Activated CD4-positive, alpha-beta T cell treated with anti-CD3 and anti-CD28 coated beads for 36 hours (primary cell): ENCODE results near the gene SPATA22. TPM values are rescaled to one million over a fixed set of nuclear protein-coding genes. Genes with fewer than 3 reads are reported as not detected.
"Not testable (repeated sequence)": the region's sequence is repeated elsewhere in the genome, so short reads cannot be mapped to it uniquely, and the experiment has no call there.

Experiments
- ATAC-seq: fragments of 200-7000 bp; cut with Tn5 transposase; one replicate; pipeline ENCODE4 v1.10.0; 2021; ENCODE audit warnings: mild to moderate bottlenecking, moderate library complexity
- CTCF ChIA-PET: fragments of 350-600 bp; sonication (Branson Sonifier 250); formaldehyde crosslinking; loops from one replicate; lab custom pipeline; 2021; ENCODE audit warnings: antibody characterized with exemption; lab: Charles Lee
- POLR2A ChIA-PET: fragments of 350-600 bp; sonication (Branson Sonifier 250); formaldehyde crosslinking; loops from one replicate; lab custom pipeline; 2021; ENCODE audit warnings: antibody characterized with exemption, inconsistent platforms; lab: Charles Lee
- DNase-seq: peaks from one replicate; pipeline ENCODE4 v3.0.0-alpha.2; 2020
- H3K27ac Mint-ChIP-seq: one replicate; pipeline ENCODE4 v1.8.0; 2021; ENCODE audit warnings: mixed read lengths
- H3K27me3 Mint-ChIP-seq: one replicate; pipeline ENCODE4 v1.8.0; 2021; ENCODE audit warnings: mixed read lengths
- H3K36me3 Mint-ChIP-seq: one replicate; pipeline ENCODE4 v1.8.0; 2021; ENCODE audit warnings: low read depth, mixed read lengths
- H3K4me1 Mint-ChIP-seq: one replicate; pipeline ENCODE4 v1.8.0; 2021; ENCODE audit warnings: mixed read lengths
- H3K4me3 Mint-ChIP-seq: one replicate; pipeline ENCODE4 v1.8.0; 2021; ENCODE audit warnings: mild to moderate bottlenecking, moderate library complexity, mixed read lengths
- H3K9me3 Mint-ChIP-seq: one replicate; pipeline ENCODE4 v1.8.0; 2021; ENCODE audit warnings: low read depth, mixed read lengths
- intact Hi-C, 2 experiments: fragments of 100-400 bp; cut with DNase I in 1 of 2; cut with micrococcal nuclease in 1 of 2; formaldehyde crosslinking; loops; one replicate each; pipeline versions ENCODE4 v1.14.2 to v1.15.1; 2022 to 2024; cut with DNase I, micrococcal nuclease
- total RNA-seq, 2 experiments: library from RNA; stranded (reverse); gene quantifications; one replicate each; pipeline ENCODE4 v1.2.3, GENCODE V29; 2021

Gene SPATA22
- 1 to 10 TPM in 1 of 2 experiments, under 1 TPM in 1; 0.44 to 1.6 TPM for total RNA-seq

DNA sequence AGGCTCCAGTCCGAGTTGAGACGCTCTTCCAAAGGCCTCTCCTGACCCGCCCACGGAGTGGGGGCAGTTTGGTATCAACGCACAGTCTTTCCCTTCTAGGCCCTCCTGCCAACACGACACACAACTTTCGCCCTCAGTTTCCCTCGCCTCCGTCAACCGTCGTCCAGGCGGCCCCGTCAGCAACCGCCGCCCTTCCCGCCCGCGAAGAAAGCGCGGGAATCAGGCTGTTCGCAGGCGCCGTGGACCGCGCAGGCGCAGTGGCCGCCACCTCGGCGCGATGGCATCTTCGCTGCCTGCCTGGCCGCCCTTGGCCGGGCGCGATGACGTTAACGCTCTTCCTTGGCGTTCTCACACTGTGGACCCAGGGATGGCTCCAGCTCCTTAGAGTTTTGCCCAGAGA lies at the start of gene SPATA22:
Gene SPATA22, minus strand, starts transcription at position 221 of the 400 bp plus-strand sequence. CDS start 2,494 bp downstream, outside the sequence.
- no peak for DNase-seq
- Mint-ChIP-seq H3K4me3 (no peak within 1 kb of the TSS), H3K27ac (no peak within 1 kb of the TSS), H3K27me3 (peaks cover 2% of the 10 kb centered on the region), H3K4me1 (no peaks in the 10 kb centered on the region), H3K36me3 (no peaks in the 10 kb centered on the region), H3K9me3 (no peaks in the 10 kb centered on the region)
- intact Hi-C loops = no loop called here
- ChIA-PET CTCF (no interaction called here), POLR2A (no interaction called here)
- ATAC-seq = no peak

- H3K4me1 Mint-ChIP-seq, H3K4me3 Mint-ChIP-seq, DNase-seq, POLR2A ChIA-PET, ATAC-seq, H3K36me3 Mint-ChIP-seq, H3K27ac Mint-ChIP-seq, intact Hi-C loops, H3K27me3 Mint-ChIP-seq, H3K9me3 Mint-ChIP-seq, CTCF ChIA-PET: not testable (repeated sequence)
Measured at GRCh38 chr17:3519472-3519871, 47.9 kb upstream of the SPATA22 start.

DNA sequence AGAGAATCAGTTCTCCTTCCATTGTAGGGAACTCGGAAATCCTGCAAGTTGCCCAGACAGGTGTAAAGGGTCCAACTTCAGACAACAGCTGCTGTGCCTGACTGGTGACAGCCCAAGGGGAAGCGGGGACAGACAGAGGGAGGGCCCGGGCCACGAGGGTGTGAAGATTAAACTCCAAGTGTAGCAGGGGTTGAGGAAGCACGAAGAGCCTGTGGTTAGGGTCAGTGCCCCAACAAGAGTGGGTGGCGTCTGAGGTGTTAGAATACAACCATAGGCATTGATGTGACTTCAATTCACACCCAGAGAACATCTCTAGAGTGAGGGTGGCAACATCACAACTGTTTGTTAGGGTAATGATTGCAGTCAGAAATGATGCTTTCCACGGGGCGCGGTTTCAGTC lies 43.3 kb upstream of the SPATA22 start:
- H3K9me3 Mint-ChIP-seq = no peaks in the 10 kb centered on the region
- H3K4me1 Mint-ChIP-seq = no peaks in the 10 kb centered on the region
- CTCF ChIA-PET = no interaction called here
- intact Hi-C loops = no loop called here
- H3K27ac Mint-ChIP-seq = no peak overlapping the region
- ATAC-seq (no peak), DNase-seq (no peak)
- H3K27me3 Mint-ChIP-seq = no peaks in the 10 kb centered on the region
- POLR2A ChIA-PET = no interaction called here
- no peak overlapping the region for H3K4me3 Mint-ChIP-seq
- H3K36me3 Mint-ChIP-seq = no peaks in the 10 kb centered on the region

DNA sequence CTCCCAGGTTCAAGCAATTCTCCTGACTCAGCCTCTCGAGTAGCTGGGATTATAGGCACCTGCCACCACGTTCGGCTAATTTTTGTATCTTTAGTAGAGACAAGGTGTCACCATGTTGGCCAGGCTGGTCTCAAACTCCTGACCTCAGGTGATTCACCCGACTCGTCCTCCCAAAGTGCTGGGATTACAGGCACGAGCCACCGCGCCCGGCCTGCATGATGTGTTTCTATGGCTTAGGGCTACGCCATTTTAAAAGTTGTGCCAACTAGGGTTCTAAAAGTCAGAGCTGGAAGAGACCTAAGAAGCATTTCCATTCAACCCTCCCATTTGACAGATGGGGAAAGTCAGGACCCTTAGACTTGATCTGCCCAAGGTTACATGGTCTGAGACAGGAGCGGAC lies 42.5 kb upstream of the SPATA22 start:
- DNase-seq, ATAC-seq, H3K4me3 Mint-ChIP-seq, intact Hi-C loops, H3K27ac Mint-ChIP-seq, H3K9me3 Mint-ChIP-seq, H3K4me1 Mint-ChIP-seq, H3K27me3 Mint-ChIP-seq, H3K36me3 Mint-ChIP-seq, POLR2A ChIA-PET: not testable (repeated sequence)
- CTCF ChIA-PET = interaction anchor here (0.6 kb wide), 1 partner anchor 46 kb away, joined by 5 read pairs; no protein-coding TSS in a partner anchor

DNA sequence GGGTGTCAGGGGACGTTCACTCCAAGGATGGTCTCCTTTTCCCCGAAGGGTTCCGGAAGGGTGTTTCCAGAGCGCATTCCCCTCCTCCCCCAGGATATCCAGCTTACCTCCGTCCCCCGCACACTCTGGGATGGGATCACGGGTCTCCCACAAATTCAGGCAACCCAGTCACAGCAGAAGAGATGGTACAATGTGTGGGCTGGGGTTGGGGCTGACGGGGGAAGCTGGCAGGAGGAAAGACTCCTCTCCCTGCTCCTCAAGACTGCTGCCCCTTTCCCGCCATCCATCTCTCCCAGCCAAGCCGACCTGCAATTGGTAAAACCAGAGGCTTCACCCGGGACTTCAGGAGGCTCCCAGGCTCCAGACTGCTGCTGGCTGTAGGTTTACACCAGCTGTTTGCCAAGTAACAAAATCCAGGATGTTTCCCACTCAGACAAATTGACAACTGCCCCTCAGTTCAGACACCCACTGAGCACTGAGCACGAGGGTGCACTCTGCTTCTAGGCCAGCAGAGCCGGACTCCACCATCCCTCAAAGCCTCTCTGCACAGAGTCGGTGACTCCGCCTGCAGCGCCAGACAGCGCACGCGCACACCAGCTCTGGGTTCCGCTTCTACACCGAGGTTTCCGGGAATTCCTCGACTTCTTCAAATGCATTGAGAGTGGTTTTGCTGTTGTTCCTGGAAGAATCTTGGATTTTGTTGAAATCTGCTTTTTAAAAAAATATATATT lies 41.9 kb upstream of the SPATA22 start:
- intact Hi-C loops = no loop called here
- ChIA-PET CTCF (no interaction called here), POLR2A (no interaction called here)
- Mint-ChIP-seq H3K27me3 (no peaks in the 10 kb centered on the region), H3K4me3 (peak overlapping the region; percentile 60), H3K27ac (no peak overlapping the region), H3K4me1 (no peaks in the 10 kb centered on the region), H3K36me3 (peaks cover 2% of the 10 kb centered on the region), H3K9me3 (peaks cover 3% of the 10 kb centered on the region)
- ATAC-seq = peak; percentile 61
- DNase-seq = peak; percentile 32

DNA sequence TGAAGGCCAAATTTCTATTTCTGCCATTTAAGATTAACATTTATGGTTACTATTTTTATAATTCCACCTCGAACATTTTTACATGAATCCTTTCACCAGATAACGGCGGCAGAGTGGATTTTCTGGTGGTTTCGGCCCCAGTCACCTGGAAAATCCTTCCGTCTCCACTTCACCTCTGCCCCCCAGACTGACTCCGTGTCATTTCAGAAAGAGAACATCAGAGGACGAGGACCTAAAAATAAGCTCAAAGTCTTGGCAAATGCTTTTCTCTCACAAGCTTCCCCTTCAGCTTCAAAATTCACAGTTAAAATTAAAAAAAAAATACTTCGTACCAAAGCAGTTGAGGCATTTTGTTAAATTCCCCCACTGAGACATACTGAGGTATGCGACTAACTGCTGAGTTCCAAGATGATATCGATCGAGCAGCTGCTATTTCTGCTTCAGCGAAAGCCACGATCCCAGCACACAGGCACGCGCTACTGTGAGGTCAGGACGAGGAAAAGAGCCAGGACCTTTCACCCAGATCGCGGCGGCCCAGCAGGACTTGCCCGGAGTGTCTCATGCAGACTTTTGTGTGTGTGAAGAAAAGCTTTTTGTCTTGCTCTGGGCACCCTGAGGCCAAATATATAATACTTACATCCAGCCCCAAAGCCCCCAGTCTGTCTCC lies 41.0 kb upstream of the SPATA22 start:
- no peak overlapping the region for H3K27ac Mint-ChIP-seq
- DNase-seq = no peak
- intact Hi-C loops = no loop called here
- no peaks in the 10 kb centered on the region for H3K4me1 Mint-ChIP-seq
- no peak for ATAC-seq
- ChIA-PET CTCF (no interaction called here), POLR2A (no interaction called here)
- no peaks in the 10 kb centered on the region for H3K27me3 Mint-ChIP-seq
- H3K9me3 Mint-ChIP-seq = peaks cover 3% of the 10 kb centered on the region
- H3K4me3 Mint-ChIP-seq = peak overlapping the region; percentile 60
- peaks cover 2% of the 10 kb centered on the region for H3K36me3 Mint-ChIP-seq

- DNase-seq (no peak), ATAC-seq (no peak)
- no peaks in the 10 kb centered on the region for H3K27me3 Mint-ChIP-seq
- peaks cover 3% of the 10 kb centered on the region for H3K9me3 Mint-ChIP-seq
- CTCF ChIA-PET = no interaction called here
- H3K4me3 Mint-ChIP-seq = no peak overlapping the region
- intact Hi-C loops = no loop called here
- H3K27ac Mint-ChIP-seq = no peak overlapping the region
- H3K36me3 Mint-ChIP-seq = peaks cover 2% of the 10 kb centered on the region
- POLR2A ChIA-PET = no interaction called here
- no peaks in the 10 kb centered on the region for H3K4me1 Mint-ChIP-seq
Measured at GRCh38 chr17:3511852-3512504, 40.4 kb upstream of the SPATA22 start.

DNA sequence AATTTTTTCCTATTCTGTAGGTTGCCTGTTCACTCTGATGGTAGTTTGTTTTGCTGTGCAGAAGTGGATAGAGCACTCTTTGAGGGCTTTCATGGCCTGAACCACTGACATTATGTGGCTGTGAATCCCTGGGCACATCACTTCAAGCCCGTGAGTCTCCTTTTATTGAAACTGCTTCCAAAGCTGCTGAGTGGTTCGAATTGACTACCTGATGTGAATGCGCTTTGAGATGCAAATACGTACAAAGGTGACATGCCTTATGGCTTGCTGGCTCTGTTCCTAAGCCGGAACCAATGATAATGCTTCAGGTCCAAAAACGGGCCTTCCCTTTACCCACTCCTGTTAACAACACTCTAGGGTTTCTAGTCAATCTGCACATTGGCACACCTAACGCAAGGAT lies 38.5 kb upstream of the SPATA22 start:
- H3K4me1 Mint-ChIP-seq = no peaks in the 10 kb centered on the region
- H3K27ac Mint-ChIP-seq = no peak overlapping the region
- no peak for DNase-seq
- POLR2A ChIA-PET = no interaction called here
- no peak for ATAC-seq
- no peak overlapping the region for H3K4me3 Mint-ChIP-seq
- peaks cover 2% of the 10 kb centered on the region for H3K36me3 Mint-ChIP-seq
- H3K9me3 Mint-ChIP-seq = peaks cover 3% of the 10 kb centered on the region
- CTCF ChIA-PET = no interaction called here
- intact Hi-C loops = no loop called here
- no peaks in the 10 kb centered on the region for H3K27me3 Mint-ChIP-seq

DNA sequence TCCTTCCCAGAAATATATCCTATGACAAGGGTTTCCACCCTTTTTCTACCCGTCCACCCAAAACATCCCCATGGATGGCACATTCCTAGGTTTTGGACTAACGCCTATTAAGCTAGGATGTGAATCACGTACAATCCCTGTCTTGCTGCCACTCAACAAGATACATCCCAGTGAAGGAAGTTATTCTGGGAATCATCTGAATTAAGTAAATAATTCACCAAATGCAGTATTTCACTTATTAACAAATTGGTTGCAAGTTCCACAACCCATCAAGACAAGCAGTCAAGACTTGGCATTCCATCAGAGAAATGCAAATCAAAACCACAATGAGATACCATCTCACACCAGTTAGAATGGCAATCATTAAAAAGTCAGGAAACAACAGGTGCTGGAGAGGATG lies 36.2 kb upstream of the SPATA22 start:
- Mint-ChIP-seq H3K9me3 (peaks cover 3% of the 10 kb centered on the region), H3K4me3 (no peak overlapping the region), H3K27me3 (no peaks in the 10 kb centered on the region), H3K36me3 (peaks cover 2% of the 10 kb centered on the region), H3K4me1 (no peaks in the 10 kb centered on the region), H3K27ac (no peak overlapping the region)
- intact Hi-C loops = no loop called here
- ChIA-PET CTCF (no interaction called here), POLR2A (no interaction called here)
- no peak for DNase-seq
- no peak for ATAC-seq

DNA sequence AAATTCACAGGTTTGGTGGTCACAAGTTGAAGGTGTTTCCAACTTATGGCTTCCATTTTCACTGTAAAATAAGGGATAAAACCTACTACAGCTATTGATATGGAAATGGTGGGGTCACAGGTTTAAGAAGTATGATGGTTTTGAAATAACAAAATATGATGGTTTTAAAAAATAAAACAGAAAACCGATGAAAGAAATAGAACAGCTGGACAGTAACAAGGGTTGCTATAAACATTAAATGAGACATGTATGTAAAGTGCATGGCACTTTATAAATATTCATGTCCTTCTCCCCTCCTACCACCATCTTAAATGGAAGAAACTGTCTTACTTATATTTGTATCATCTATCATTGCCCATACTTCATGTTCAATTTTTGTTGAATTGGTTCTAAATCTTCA lies 35.5 kb upstream of the SPATA22 start:
- H3K4me3 Mint-ChIP-seq = no peak overlapping the region
- DNase-seq (no peak), ATAC-seq (no peak)
- peaks cover 2% of the 10 kb centered on the region for H3K36me3 Mint-ChIP-seq
- intact Hi-C loops = no loop called here
- no peaks in the 10 kb centered on the region for H3K27me3 Mint-ChIP-seq
- no peak overlapping the region for H3K27ac Mint-ChIP-seq
- peaks cover 3% of the 10 kb centered on the region for H3K9me3 Mint-ChIP-seq
- H3K4me1 Mint-ChIP-seq = no peaks in the 10 kb centered on the region
- CTCF ChIA-PET = no interaction called here
- POLR2A ChIA-PET = no interaction called here

DNA sequence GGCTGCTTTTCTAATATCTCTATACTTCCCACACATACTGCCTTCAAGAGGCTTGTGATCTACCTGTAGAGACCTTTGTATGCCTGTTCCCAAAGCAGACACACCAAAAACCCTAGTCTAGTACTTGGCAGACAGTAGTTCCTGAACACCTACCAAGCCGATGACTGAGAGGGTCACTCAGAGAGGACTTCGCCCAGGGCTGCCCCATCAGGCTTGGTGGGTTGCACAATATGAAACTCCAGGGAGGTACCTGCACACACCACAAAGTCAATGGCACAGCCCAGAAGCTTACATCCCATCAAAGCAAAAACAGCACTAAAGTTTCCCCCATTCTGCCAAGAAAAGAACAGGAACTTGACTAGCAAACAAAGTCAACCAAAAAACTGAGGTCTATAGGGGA lies 34.4 kb upstream of the SPATA22 start:
- no peak overlapping the region for H3K27ac Mint-ChIP-seq
- no peak for ATAC-seq
- H3K4me3 Mint-ChIP-seq = no peak overlapping the region

More for the DNA sequence above, 34.4 kb upstream of the SPATA22 start:
- DNase-seq = no peak
- H3K36me3 Mint-ChIP-seq = peaks cover 2% of the 10 kb centered on the region
- H3K27me3 Mint-ChIP-seq = no peaks in the 10 kb centered on the region
- ChIA-PET POLR2A (no interaction called here), CTCF (interaction anchor here (1.0 kb wide), 1 partner anchor 15 kb away, joined by 3 read pairs; no protein-coding TSS in a partner anchor)
- peaks cover 3% of the 10 kb centered on the region for H3K9me3 Mint-ChIP-seq
- H3K4me1 Mint-ChIP-seq = no peaks in the 10 kb centered on the region
- intact Hi-C loops = no loop called here
